Erythroblast (primary cell): Measurements from ENCODE around the gene BIRC5.

ENCODE experiments used
- GATA1 ChIP-seq: IDR thresholded peaks from 2 replicates; pipeline ENCODE4 v1.6.1; 2011; ENCODE audit warnings: low read depth, mild to moderate bottlenecking, control low read depth, low read length, moderate library complexity
- POLR2A ChIP-seq: IDR thresholded peaks from 2 replicates; pipeline ENCODE4 v1.6.1; 2011; ENCODE audit warnings: mild to moderate bottlenecking, low read length

DNA sequence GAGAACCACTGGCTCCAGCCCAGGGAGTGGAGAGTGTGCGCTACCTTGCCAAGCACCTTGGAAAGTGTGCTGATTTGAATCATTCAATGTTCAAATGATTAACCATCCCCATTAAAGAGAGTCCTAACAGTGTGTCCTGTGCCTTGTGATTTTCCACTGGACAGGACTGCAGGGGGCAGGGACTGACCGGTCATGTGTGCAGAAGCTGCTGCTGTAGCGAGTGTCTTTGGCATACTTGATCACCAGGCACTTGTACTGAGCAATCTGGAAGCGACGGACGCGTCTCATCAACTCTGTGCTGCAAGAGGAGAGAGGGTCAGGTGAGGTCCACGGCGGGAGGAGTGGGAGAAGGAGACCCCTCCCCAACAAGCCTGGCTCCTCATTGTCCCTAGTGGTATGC, 29.2 kb upstream of the BIRC5 start:
- TF ChIP-seq POLR2A (no peak), GATA1 (no peak)
